Stimulated activated CD8-positive, alpha-beta memory T cell treated with anti-CD3 and anti-CD28 coated beads, Interleukin-4, amount 100 ng/mL, for 48 hours (primary cell): Measurements from ENCODE around the gene ZNF24.

ENCODE experiments used
- DNase-seq: peaks from one replicate; pipeline ENCODE4 v3.0.0-alpha.2; 2020

The ZNF24 gene

DNA sequence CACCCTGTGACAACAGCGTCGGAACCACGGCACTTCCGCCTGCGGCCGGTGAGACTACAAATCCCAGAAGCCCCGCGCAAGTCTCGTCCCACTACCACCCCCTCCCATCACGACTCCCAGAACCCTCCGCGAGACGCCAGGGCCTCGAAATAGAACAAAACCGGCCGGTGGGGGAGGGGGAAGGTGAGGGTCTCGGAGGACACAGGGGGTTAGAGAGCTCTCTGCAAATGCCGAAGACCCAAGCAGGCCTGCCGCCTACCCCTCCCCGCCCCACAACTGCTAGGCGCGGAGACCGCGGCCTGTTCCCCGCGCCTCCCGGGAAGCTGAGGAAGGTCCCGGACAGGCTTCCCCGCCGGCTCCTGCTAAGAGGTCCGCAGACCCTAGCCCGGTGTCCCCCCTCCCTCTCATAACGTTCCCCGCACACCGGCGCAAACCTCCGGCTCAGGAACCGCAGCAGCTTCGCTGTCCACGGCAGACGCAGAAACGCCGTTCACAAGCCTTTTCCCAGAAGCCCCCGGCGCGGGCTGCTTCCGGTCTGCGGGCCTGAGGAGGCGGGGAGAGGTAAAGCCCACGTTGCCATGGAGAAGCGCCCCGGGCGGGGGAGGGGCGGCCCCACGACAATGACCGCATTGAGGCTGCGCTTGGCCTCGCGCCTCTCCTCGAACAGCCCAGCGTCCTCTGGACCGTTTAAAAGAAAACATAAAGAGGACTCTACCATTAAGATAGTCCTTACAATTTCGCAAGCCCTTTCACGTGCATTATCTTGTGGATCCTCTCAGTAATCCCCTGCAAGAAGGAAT, at the start of gene ZNF24:
Gene ZNF24 (minus strand): TSS at position 485 of the 800 bp plus-strand sequence. CDS start 3,770 bp downstream, outside the sequence.
- peak; percentile 96 for DNase-seq

DNA sequence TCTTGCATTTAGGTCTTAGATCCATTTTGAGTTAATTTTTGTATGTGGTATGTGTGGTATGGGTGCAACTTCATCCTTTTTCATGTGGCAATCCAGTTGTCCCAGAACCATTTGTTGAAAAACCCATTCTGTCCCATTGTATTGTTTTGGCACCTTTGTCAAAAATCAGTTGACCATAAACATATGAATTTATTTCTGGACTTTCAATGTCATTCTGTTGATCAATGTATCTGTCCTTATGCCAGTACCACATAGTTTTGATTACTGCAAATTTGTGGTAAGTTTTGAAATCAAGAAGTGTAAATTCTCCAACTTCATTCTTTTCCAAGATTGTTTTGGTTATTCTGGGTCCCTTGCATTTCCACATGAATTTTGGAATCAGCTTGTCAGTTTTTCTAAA, 49.5 kb upstream of the ZNF24 start:
- DNase-seq: no peak

DNA sequence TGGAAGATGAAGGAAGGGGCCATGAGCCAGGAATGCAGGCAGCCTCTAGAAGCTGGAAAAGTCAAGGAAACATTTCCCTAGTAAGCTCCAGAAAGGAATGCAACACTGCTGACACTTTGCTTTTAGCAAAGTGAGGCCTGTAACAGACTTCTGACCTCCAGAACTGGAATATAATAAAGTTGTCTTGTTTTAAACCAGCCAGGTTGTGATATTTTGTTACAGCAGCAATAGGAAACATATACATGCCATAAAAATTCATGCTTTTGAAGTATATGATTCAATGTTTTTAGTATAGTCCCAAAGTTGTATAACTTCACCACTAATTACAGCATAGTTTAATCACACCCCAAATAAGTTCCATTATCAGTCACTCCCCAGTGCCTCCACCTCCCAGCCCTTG, 48.2 kb upstream of the ZNF24 start:
- no peak for DNase-seq

DNA sequence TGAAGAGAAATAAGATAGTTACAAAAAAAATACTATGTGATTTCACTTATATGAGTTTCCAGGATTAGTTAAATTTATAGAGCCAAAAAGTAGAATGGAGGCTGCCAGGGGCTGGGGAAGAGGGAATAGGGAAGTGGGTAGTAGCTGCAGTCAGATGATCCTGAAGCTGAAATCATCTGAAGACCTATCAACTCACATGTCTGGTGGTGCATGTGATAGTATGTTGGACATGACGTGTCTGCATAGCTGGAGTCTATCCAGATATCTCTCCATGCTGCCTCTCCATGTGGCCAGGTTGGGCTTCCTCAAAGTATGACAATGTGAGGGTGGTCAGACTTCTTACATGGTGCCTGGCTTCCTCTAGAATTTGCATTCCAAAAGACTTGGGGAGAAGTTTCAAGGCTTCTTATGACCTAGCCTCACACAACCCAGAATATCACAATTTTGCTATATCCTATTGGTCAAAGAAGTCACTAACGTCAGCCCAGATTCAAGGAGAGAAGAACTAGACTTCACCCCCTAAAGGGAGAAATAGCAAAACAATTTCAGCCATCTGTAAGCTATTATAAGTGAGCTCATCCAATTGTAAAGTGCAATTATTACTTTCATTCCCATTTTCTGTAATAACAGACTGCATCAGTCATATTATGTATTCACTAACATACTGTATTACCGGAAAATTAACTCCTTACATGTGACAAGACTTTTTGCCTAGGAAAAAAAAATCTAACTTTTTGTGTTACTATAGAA, 46.9 kb upstream of the ZNF24 start:
- DNase-seq: no peak

- DNase-seq: no peak
Measured at GRCh38 chr18:35389095-35389618, 44.9 kb upstream of the ZNF24 start.

DNA sequence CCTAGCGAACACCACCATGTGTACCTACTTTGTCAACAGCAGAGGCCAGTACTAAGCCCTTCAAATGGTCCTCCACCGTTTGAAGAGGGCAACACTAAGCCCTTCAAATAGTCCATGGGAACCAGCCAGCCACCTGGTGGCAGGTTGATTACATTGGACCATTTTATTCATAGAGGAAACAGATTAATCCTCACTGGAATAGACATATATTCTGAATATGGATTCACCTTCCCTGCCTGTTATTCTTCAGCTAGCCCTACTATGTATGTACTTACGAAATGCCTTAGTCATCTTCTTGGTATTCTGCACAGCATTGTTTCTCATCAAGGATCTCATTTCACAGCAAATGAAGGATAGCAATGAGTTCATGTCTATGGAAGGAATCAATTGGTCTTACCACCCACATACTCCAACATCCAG, 42.9 kb upstream of the ZNF24 start:
- DNase-seq: no peak

DNA sequence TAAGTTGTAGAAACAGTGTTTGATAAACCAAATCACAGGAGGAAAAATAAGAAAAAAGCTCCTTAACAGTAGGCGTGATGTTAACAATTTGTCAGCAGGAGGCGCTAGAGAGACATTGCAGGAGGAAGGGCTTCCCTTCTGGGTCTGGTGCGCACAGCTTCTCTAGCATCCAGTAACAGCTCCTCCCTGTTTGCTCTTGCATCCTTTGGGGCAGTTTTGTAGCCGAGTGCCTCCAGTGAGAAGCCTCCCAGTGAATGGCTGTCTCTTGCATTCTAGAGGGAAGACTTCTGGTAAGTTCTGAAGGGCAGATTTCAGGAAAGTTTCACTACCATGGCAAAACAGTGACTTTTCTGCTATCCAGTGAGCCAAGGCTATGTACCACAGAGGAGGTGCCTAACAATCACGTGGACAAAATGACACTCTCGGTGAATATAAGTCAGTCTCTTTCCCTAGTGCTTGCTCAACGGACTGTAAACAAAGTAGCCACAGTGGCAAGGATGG, 42.4 kb upstream of the ZNF24 start:
- DNase-seq: peak; percentile 66

GRCh38 chr18:35383136-35383535, 38.9 kb upstream of the ZNF24 start:
- no peak for DNase-seq

GRCh38 chr18:35379421-35379820, 35.2 kb upstream of the ZNF24 start:
- DNase-seq: no peak

DNA sequence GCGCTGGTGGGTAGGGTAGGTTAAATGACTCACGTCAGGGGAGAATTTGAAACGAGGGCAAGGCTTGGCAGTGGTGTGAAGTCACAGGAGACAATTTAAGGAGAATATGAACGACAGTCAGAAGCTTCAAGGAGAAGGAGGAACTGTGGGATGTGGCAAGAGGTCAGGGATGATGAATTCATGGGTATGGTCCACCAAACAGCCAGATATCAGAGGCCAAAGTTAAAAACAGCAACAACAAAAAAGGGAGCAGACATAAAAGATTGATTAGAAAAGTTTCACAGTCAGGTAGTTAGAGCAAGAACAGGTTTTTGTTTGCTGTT, 34.3 kb upstream of the ZNF24 start:
- DNase-seq: no peak

GRCh38 chr18:35377875-35378573, 33.8 kb upstream of the ZNF24 start:
- no peak for DNase-seq

DNA sequence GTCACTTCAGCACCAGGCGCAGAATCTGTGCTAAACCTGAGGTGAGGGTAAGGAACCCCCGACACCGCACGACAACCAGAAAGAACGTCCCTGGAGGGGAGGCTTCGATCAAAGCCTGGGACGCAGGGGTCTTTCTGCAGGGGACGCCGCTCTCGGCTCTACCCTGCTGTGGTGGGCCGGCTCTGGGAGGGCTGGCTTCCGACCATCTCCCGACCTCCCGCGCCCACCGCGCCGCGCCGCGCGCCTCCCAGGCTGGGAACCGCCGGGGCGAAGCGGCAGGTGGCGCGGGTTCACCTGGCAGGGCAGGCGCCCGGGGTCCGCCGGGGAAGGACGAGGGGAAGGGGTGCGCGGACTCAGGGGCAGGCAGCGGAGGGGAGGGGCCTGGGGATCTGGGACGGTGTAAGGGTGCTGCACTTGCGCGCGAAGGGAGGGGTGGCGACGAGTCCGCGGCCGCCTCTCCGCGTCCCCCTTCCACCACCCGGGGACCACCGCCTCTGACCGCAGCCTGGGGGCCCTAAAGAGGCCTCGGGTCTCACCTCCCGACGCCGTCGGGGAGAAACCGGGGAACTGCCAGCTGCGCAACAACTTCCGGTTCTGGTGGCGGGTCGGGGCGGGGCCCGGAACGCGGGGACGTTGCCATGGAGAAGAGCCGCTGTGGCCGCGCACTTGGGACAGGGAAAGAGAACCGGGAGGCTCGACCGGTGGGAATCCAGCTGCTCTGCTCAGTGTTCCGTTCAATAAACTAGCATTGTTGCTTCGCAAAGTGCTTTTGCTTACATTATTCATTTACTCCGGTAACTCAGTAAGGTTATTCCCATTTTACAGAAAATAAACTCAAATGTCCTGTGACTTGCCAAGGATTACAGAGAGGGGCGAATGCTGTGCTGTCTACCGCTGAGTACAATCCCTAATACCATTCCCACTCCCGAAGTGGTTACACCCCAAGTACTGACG, 32.8 kb upstream of the ZNF24 start, which contains the start of gene ZNF396:
Gene ZNF396 (minus strand): TSS at position 596 of the 954 bp plus-strand sequence. CDS start 3,045 bp downstream, outside the sequence.
- peak; percentile 82 for DNase-seq

DNA sequence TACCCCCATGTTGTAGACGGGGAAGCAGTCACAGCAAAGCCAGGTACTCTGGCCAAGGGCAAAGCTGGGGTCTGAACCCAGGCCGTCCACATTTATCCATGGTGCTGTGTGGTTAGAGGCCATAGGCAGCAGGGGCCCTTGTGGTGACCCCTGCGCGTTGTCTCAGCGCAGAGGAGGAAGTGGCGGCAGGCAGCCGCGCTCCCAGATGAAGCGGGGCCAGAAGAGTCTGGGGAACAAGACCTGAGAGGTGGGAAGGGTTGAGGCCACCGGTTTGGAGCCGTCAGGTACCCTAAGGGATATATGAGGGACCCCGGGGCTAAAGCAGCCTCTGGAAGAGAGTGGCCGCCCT, 32.1 kb upstream of the ZNF24 start:
- peak; percentile 33 for DNase-seq

DNA sequence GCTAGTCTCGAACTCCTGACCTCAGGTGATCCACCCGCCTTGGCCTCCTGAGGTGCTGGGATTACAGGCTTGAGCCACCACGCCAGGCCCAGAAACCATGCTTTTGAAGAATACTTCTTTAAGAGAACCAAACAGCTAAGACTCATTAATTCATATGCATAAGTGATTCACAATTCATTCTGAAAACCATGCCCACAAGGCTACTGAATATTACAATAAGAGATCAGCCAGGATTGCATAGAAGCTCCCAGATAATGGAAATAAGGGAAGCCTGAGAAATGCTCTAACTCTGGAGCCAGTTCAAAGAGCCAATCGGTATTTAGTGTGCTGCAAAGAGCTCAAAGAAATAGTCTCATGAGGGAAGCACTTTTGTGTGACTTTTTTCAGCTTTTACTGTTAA, 30.5 kb upstream of the ZNF24 start:
- no peak for DNase-seq

DNA sequence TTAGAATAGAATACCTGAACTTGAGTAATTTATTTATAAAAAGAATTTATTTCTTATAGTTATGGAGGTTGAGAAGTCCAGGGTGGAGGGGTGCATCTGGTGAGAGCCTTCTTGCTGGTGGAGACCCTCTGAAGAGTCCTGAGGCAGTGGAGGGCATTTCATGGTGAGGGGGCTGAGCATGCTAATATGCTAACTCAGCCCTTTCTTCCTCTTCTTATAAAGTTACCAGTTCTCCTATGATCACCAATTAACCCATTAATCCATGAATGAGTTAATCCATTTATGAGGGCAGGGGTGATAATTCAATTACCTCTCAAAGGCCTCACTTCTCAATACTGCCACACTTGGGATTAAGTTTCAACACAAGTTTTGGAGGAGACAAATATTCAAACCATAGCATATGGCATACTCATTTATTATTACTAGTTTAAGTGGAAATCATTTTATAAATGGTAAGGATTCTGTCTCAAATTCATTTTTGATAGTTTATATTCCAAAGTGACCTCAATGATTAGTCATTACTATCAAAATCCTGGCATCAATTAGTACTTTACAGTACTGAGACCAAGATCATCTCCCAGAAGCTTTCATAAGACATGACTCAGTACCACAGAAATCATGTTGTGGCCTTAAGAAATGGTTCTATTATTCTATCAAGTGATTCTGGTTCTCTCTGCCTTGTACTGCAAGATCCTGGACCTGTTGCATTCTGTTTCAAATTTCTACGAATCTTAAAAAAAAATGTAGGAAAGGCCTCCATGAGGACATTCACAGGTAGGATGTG, 27.4 kb upstream of the ZNF24 start:
- no peak for DNase-seq

- DNase-seq: no peak
Measured at GRCh38 chr18:35369126-35369525, 24.9 kb upstream of the ZNF24 start.

DNA sequence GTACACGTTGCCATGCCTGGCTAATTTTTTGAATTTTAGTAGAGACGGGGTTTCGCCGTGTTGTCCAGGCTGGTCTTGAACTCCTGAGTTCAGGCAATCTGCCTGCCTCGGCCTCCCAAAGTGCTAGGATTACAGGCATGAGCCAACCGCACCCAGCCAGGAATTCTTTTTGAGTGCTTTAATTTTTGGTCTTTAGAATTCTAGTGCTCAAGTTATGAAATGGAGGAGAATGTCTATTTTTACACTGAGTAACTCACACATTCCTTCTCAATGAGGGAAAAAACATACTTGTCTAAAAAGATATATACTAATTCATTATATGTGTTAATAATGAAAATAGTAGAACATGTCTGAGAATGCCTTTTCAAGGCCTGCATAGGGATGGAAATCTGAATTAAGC, 24.4 kb upstream of the ZNF24 start:
- no peak for DNase-seq

GRCh38 chr18:35362531-35362930, 18.3 kb upstream of the ZNF24 start:
- no peak for DNase-seq

DNA sequence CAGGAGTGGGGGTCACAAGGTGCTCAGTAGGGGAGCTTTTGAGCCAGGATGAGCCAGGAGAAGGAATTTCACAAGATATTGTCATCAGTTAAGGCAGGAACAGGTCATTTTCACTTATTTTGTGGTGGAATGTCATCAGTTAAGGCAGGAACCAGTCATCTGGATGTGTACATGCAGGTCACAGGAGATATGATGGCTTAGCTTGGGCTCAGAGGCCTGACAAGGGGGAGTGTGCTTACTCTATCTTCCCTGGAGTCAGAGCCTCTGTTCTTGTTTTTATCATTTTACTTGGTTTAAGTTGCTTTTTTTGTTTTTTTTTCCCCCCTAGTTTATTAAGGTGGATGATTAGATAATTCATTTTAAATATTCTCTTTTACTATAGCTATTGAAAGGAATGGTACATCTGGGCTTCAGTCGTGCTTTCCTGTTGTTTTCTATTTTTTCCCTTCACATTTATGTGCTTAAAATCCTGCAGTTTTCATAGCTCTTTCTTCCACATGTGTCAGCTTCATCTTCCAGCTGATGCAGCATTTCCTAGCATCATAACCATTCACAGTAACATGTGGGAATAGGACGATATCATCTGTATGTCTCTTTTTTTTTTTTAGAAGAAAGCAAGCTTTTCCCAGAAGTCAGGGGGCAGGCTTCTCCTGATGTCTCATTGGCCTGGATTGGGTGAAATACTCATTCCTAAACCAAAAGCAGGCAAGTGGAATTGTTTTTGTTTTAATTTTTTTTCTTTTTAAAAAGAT, 17.5 kb upstream of the ZNF24 start:
- no peak for DNase-seq

DNA sequence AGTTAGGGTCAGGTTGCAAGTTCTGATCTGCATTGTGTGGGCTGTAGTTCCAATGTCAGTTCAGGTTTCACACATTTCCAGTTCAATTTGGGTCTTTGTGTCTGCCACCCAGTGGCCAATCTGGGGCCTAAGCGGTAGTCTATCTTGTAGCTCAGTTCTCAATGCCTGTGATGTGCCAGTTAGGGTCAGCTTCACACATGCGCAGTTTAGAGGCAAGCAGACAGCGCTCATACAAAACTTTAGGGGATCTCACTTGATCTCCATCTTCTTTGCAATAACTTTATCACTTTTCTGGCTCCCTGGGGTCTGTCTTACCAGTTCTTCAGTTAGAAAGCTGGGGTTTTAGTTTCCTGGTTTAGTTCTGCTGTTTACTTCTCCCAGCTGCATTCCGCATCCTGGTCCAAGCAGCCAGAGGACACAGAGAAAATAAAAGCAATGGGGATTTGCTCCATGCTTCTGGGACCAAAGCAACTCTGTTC, 11.0 kb upstream of the ZNF24 start:
- DNase-seq: peak; percentile 55
